ENCODE measurements around the gene NT5DC1.
"Not testable (repeated sequence)": the region's sequence is repeated elsewhere in the genome, so short reads cannot be mapped to it uniquely, and the experiment has no call there.

Gene NT5DC1

DNA sequence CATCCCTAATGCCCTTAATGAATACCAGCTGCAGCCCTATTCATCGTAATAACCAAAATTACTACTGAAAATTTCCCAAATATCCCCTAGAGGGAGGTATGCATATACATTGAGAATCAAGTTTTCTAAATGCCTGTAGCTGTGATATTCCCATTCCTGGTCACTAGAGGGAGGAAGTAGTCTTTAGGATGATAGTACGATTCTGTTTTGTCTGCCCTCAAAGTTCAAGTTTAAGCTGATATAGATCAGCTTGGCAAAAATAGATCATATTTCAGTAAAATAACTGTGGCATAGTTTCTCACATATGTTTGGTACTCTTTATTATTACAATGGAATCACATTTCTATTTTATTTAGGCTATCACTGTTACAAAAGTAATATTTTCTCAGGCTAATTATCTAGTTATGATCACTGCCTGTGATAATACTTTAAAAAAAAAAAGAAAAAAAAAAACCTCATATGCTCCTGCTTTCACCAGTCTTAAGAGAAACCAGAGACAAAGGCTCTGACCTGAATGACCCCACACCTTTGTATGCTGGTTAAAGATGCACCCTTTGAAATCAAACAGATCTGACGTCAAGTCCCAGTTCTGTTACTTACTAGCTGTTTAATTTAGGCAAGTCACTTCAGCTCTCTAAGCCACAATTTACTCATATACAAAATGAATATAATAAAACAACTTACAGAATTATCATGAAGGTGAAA is 168.1 kb downstream of the NT5DC1 start:
- peaks cover 6% of the 10 kb centered on the region for H3K4me1 ChIP-seq (ENCODE audit: insufficient read depth, low read length)
- no peak overlapping the region for H3K4me3 ChIP-seq (ENCODE audit: low read length)
- no peak overlapping the region for H2AFZ ChIP-seq (ENCODE audit: low read depth, low read length)
- peaks cover 4% of the 10 kb centered on the region for H3K9me3 ChIP-seq (ENCODE audit: low read length)
- no peaks in the 10 kb centered on the region for H3K27me3 ChIP-seq (ENCODE audit: insufficient read depth, low read length)
- peaks cover 6% of the 10 kb centered on the region for H3K36me3 ChIP-seq (ENCODE audit: insufficient read depth, low read length)

DNA sequence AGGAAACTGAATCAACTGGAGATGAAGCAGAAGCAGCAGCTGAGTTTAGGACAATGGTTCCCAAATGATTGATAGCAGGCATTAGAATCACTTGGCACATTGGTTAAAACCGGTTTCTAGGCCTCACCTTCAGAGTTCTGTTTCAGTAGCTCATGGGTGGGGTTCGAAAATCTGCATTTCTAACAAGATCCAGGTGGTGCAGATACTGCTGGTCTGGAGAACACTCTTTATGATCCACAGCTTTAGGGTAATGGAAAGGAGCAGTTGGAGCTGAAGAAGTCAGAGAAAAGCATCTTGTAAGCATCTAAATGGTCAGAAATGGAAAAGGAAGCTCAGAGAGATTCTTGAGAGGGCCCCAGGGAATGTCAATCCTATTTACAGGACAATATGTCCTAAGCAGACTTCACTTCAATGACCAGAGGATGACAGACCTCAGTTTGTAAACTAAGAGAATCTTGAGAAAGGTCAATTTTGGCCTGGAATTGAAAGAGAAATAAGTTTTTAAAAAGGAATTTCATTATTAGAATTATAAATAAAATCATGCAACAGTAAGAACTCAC is 170.6 kb downstream of the NT5DC1 start:
- Histone ChIP-seq H3K9me3 (ENCODE audit: low read length) (no peaks in the 10 kb centered on the region), H3K4me3 (ENCODE audit: low read length) (no peak overlapping the region), H3K4me1 (ENCODE audit: insufficient read depth, low read length) (peaks cover 9% of the 10 kb centered on the region), H2AFZ (ENCODE audit: low read depth, low read length) (no peak overlapping the region), H3K27me3 (ENCODE audit: insufficient read depth, low read length) (no peaks in the 10 kb centered on the region), H3K36me3 (ENCODE audit: insufficient read depth, low read length) (peaks cover 10% of the 10 kb centered on the region)

DNA sequence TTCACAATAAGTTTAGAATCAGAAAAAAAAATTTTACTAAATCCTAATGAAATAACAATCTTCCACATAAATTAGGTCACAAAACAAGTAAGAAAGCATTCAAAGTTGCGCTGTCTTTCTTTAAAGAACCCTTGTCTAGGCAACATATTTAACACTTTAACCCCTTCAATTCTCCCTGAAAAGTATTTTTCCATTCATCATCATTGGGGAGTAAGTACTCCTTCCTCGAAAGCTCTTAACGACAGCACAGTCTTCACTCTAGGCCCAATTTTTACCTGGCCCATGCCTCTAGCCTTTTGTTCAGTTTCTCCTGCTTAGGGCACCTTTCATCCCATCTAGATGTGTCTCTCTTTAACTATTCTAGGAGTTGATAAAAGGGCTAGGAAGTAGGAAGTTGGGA is 176.5 kb downstream of the NT5DC1 start:
- Histone ChIP-seq H2AFZ (ENCODE audit: low read depth, low read length) (no peak overlapping the region), H3K27me3 (ENCODE audit: insufficient read depth, low read length) (no peaks in the 10 kb centered on the region), H3K4me3 (ENCODE audit: low read length) (peak overlapping the region; percentile 87), H3K4me1 (ENCODE audit: insufficient read depth, low read length) (peaks cover 35% of the 10 kb centered on the region), H3K9me3 (ENCODE audit: low read length) (peaks cover 3% of the 10 kb centered on the region), H3K36me3 (ENCODE audit: insufficient read depth, low read length) (peaks cover 21% of the 10 kb centered on the region)

DNA sequence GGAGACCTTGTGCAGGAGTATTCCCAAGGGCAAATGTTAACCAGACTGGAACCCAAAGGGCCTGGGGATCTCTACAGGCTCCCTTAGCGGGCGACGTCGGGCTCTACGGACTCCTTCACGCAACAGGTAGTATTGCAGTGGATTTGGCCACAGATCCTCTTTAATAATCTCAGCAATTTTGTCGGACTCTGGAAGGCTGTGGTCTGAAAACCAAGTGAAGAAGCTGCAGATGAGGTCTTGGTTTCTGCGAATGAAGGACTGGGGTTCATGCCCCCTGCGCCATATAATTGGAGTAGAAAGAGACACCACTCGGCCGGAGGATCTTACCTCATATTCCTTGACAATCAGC is 177.8 kb downstream of the NT5DC1 start:
- H3K9me3 ChIP-seq (ENCODE audit: low read length): peaks cover 3% of the 10 kb centered on the region
- H2AFZ ChIP-seq (ENCODE audit: low read depth, low read length): no peak overlapping the region
- H3K27me3 ChIP-seq (ENCODE audit: insufficient read depth, low read length): no peaks in the 10 kb centered on the region
- peaks cover 35% of the 10 kb centered on the region for H3K4me1 ChIP-seq (ENCODE audit: insufficient read depth, low read length)
- peak overlapping the region; percentile 87 for H3K4me3 ChIP-seq (ENCODE audit: low read length)
- peaks cover 18% of the 10 kb centered on the region for H3K36me3 ChIP-seq (ENCODE audit: insufficient read depth, low read length)

DNA sequence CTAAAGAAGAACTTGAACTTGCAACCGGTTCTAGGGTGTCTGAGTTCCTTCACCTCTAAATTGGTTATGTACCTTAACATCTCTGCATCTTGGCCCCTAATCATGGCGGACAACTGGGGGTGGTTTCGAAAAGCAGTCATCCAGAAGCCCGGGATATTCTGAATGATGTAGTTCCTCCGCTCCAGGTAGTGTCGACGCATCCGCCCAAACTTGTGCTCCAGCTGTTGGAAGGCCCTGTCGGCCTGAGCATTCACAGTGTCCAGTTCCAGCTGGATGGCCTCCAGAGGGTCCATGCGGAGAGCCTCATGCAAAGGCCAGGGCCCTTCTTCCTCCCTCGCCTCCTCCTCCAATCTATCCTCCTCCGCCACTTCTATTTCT is 178.2 kb downstream of the NT5DC1 start:
- Histone ChIP-seq H2AFZ (ENCODE audit: low read depth, low read length) (no peak overlapping the region), H3K4me1 (ENCODE audit: insufficient read depth, low read length) (peaks cover 35% of the 10 kb centered on the region), H3K27me3 (ENCODE audit: insufficient read depth, low read length) (no peaks in the 10 kb centered on the region), H3K4me3 (ENCODE audit: low read length) (peak overlapping the region; percentile 87), H3K36me3 (ENCODE audit: insufficient read depth, low read length) (peaks cover 18% of the 10 kb centered on the region), H3K9me3 (ENCODE audit: low read length) (peaks cover 3% of the 10 kb centered on the region)

DNA sequence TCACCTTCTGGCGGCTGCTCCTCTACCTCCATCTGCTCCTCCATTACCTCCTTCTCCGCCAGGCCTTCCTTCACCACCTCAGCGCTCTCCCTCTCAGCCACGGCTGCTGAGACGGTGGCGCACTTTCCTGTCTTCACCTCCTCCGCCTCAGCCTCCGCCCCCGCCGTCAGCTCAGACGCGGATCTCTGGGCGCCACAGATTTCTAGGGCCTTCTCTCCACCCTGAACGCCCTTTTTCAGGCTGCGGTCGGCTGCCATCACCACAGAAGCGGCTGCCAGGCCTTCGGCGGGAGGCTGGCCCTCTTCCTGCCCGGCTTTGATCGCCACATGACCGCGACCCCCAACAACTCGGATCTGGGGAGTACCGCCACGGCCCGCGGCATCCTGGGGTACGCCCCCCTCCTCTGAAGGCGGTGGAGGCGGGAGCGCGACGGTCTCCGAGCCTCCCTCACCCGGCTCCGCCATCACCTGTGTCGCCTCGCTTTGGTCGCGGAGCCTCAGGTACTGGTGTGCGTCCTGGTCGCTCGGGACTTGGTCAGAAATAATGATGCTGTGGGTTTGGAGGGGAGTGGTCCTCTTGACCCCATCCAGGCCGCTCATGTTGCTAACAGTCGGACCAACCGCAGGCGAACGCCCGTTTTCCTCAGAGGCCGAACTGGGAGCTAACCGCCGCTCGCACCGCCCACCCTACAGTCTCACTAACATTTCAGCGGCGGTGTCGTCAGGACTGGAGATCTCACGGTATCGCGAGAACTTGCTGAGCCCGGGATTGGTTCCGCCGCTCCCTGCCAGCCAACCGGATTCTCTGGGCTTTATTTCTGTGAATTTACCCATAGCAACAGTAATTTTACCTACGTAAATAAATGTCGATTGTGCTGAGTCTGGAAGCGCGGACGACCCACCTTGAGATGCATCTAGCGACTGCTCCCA is 178.8 kb downstream of the NT5DC1 start, which contains the start of gene TSPYL1:
TSS of gene TSPYL1 (minus strand) at position 699 of the 929 bp plus-strand sequence. CDS start at position 599, 100 bp downstream.
- Histone ChIP-seq H3K4me1 (ENCODE audit: insufficient read depth, low read length) (peaks cover 35% of the 10 kb centered on the region), H2AFZ (ENCODE audit: low read depth, low read length) (peak within 1 kb of the TSS; percentile 93), H3K36me3 (ENCODE audit: insufficient read depth, low read length) (peaks cover 14% of the 10 kb centered on the region), H3K27me3 (ENCODE audit: insufficient read depth, low read length) (no peaks in the 10 kb centered on the region), H3K9me3 (ENCODE audit: low read length) (peaks cover 3% of the 10 kb centered on the region), H3K4me3 (ENCODE audit: low read length) (peak within 1 kb of the TSS; percentile 87)

DNA sequence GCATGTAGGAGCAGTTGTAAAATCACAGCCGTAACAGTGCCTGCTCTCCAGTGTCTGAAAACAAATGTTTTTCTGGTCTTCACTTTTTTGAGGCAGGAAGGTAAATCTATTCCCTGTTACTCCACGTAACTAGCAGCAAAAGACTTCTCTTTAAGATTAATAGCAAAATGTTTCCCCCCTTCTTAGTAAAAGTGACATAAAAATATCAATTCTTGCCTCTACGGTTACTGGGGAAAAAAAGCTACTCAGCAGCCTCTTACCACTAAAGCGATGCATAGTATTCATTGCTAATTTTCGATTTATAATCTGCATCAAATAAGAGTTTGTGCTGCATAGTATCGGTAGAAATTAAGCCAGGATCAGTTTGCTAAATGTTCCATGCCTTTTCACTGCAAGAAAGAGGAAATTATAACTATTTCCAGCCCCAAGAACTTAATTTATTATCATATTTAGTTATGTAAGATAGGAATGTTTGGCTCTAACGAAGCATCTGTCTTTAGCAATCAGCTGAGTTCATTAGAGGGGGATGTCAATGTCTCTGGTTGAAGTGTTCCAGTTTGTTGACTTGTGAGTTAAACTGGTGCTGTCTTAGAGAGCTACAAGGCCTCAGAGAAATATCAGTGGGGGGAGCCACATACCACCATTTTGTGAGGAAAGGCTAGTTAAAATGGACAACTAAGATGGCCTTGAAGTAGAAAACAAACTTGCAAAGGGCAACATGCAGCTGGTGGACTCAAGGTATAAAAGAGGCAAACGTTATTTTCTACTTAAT is 179.7 kb downstream of the NT5DC1 start:
- Histone ChIP-seq H3K4me1 (ENCODE audit: insufficient read depth, low read length) (peaks cover 35% of the 10 kb centered on the region), H3K36me3 (ENCODE audit: insufficient read depth, low read length) (peaks cover 14% of the 10 kb centered on the region), H2AFZ (ENCODE audit: low read depth, low read length) (peak overlapping the region; percentile 93), H3K27me3 (ENCODE audit: insufficient read depth, low read length) (no peaks in the 10 kb centered on the region), H3K4me3 (ENCODE audit: low read length) (peak overlapping the region; percentile 87), H3K9me3 (ENCODE audit: low read length) (peaks cover 3% of the 10 kb centered on the region)

DNA sequence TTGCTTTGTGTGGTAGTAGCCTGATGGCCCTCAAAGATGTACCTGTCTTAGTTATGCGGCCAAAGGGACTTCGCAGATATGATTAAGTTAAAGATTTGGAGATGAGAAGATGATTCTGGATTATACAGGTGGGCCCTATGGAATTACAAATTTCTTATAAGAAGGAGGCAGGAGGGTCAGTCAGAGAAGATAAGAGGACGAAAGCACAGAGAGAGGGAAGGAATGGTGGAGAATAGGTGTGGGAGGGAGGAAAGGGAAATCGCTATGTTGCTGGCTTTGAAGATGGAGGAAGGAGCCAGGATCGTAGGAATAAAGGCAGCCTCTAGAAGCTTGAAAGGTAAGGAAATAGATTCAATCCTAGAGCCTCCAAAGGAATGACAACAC is 180.3 kb downstream of the NT5DC1 start:
- Histone ChIP-seq H3K36me3 (ENCODE audit: insufficient read depth, low read length) (peaks cover 14% of the 10 kb centered on the region), H3K9me3 (ENCODE audit: low read length) (peaks cover 3% of the 10 kb centered on the region), H3K27me3 (ENCODE audit: insufficient read depth, low read length) (no peaks in the 10 kb centered on the region), H2AFZ (ENCODE audit: low read depth, low read length) (peak overlapping the region; percentile 93), H3K4me1 (ENCODE audit: insufficient read depth, low read length) (peaks cover 34% of the 10 kb centered on the region), H3K4me3 (ENCODE audit: low read length) (peak overlapping the region; percentile 87)

DNA sequence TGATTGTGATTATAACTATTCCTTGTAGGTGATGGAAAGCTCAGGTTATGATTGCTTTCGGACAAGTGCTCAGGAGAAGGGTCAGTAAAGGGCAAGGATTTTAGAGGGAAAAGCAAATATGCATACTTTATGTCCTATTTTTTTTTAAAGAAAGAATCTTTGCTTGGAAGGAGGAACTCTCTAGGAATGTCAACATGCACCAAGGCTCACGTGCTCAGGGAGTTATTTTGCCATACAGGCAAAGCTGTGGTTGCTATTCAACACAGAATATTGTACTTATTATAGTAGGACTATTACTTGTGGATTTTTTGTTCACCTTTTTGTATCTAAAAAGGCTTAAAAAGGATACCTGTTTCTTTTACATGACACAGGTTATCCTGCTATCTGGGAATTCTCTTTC is 182.0 kb downstream of the NT5DC1 start:
- peaks cover 21% of the 10 kb centered on the region for H3K4me1 ChIP-seq (ENCODE audit: insufficient read depth, low read length)
- peaks cover 3% of the 10 kb centered on the region for H3K9me3 ChIP-seq (ENCODE audit: low read length)
- H2AFZ ChIP-seq (ENCODE audit: low read depth, low read length): no peak overlapping the region
- no peaks in the 10 kb centered on the region for H3K27me3 ChIP-seq (ENCODE audit: insufficient read depth, low read length)
- H3K36me3 ChIP-seq (ENCODE audit: insufficient read depth, low read length): peaks cover 10% of the 10 kb centered on the region
- H3K4me3 ChIP-seq (ENCODE audit: low read length): no peak overlapping the region

DNA sequence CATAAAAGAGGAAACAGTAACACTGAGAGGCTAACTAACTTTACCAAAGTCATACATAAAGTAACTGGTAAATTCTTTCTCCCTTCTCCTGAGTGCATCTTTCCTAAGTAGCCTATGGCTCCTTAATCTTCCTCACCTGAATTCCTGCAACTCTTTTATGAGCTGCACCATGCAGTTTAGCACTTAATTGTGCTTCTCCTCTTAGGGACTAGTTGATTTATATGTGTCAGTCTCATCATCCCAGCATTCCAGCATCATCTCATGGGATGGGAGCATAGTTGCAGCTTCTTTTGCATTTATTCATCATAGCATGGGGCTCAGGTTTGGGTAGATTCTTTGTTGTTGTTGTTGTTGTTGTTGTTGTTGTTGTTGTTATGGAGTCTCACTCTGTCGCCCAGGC is 182.5 kb downstream of the NT5DC1 start:
- Histone ChIP-seq H3K4me1 (ENCODE audit: insufficient read depth, low read length) (peaks cover 16% of the 10 kb centered on the region), H2AFZ (ENCODE audit: low read depth, low read length) (no peak overlapping the region), H3K9me3 (ENCODE audit: low read length) (no peaks in the 10 kb centered on the region), H3K36me3 (ENCODE audit: insufficient read depth, low read length) (peaks cover 5% of the 10 kb centered on the region), H3K27me3 (ENCODE audit: insufficient read depth, low read length) (no peaks in the 10 kb centered on the region), H3K4me3 (ENCODE audit: low read length) (no peak overlapping the region)

DNA sequence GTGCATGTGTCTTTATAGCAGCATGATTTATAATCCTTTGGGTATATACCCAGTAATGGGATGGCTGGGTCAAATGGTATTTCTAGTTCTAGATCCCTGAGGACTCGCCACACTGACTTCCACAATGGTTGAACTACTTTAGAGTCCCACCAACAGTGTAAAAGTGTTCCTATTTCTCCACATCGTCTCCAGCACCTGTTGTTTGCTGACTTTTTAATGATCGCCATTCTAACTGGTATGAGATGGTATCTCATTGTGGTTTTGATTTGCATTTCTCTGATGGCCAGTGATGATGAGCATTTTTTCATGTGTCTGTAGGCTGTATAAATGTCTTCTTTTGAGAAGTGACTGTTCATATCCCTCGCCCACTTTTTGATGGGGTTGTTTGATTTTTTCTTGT is 184.3 kb downstream of the NT5DC1 start:
- H3K9me3 ChIP-seq (ENCODE audit: low read length); H2AFZ ChIP-seq (ENCODE audit: low read depth, low read length); H3K27me3 ChIP-seq (ENCODE audit: insufficient read depth, low read length); H3K4me1 ChIP-seq (ENCODE audit: insufficient read depth, low read length); H3K4me3 ChIP-seq (ENCODE audit: low read length); H3K36me3 ChIP-seq (ENCODE audit: insufficient read depth, low read length): not testable (repeated sequence)

DNA sequence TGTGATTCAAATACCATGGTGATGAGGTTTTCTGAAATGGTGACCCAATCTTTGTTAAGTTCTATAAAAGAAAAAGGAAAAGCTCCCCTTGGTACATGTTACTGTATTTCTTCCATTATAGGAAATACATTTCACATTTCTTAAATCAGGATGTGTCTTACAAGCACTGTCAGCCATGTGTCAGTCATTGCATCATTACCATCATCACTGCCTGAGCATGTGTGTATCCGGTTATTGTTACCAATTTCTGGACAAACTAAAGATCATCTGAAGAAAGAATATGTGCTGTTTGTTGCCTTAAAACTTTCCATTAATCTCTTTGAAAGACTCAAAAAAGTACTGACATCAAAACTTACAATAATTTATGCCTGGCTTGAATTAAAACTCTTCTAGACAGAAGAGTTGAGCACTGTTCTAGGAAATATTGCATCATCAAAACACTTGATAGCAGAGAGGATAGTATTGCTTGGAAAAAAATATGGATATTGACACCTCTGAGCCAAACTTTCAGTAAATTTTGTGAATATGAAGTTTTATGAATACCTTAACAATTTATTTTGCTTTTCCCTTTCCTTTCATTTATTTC is 186.2 kb downstream of the NT5DC1 start:
- no peak overlapping the region for H3K4me3 ChIP-seq (ENCODE audit: low read length)
- H2AFZ ChIP-seq (ENCODE audit: low read depth, low read length): no peak overlapping the region
- H3K4me1 ChIP-seq (ENCODE audit: insufficient read depth, low read length): no peaks in the 10 kb centered on the region
- no peaks in the 10 kb centered on the region for H3K27me3 ChIP-seq (ENCODE audit: insufficient read depth, low read length)
- no peaks in the 10 kb centered on the region for H3K9me3 ChIP-seq (ENCODE audit: low read length)
- no peaks in the 10 kb centered on the region for H3K36me3 ChIP-seq (ENCODE audit: insufficient read depth, low read length)
